ENCODE data around the gene ZBTB11. TPM values are rescaled to one million over a fixed set of nuclear protein-coding genes. Genes with fewer than 3 reads are reported as not detected.
A peak's percentile ranks its signal among the peaks of the same experiment; 100 is the strongest.

Gene ZBTB11, protein sequence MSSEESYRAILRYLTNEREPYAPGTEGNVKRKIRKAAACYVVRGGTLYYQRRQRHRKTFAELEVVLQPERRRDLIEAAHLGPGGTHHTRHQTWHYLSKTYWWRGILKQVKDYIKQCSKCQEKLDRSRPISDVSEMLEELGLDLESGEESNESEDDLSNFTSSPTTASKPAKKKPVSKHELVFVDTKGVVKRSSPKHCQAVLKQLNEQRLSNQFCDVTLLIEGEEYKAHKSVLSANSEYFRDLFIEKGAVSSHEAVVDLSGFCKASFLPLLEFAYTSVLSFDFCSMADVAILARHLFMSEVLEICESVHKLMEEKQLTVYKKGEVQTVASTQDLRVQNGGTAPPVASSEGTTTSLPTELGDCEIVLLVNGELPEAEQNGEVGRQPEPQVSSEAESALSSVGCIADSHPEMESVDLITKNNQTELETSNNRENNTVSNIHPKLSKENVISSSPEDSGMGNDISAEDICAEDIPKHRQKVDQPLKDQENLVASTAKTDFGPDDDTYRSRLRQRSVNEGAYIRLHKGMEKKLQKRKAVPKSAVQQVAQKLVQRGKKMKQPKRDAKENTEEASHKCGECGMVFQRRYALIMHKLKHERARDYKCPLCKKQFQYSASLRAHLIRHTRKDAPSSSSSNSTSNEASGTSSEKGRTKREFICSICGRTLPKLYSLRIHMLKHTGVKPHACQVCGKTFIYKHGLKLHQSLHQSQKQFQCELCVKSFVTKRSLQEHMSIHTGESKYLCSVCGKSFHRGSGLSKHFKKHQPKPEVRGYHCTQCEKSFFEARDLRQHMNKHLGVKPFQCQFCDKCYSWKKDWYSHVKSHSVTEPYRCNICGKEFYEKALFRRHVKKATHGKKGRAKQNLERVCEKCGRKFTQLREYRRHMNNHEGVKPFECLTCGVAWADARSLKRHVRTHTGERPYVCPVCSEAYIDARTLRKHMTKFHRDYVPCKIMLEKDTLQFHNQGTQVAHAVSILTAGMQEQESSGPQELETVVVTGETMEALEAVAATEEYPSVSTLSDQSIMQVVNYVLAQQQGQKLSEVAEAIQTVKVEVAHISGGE
- 10 to 100 TPM; 15.1 to 24.7 (median 19.3) TPM for total RNA-seq
- polyA plus RNA-seq: 10 to 100 TPM in 1 of 2 donors, 1 to 10 TPM in 1; 7.6 to 10.7 TPM
- long read RNA-seq, donor 1, full-length matches to known transcripts: 2 of 24 reads
- long read RNA-seq, donor 1, partial matches to known transcripts: 21 of 24 reads
- long read RNA-seq, donor 1, other reads (novel, unspliced or antisense): 1 of 24 reads
- long read RNA-seq, donor 2, full-length matches to known transcripts: 3 of 3 reads
- long read RNA-seq, donor 2, partial matches to known transcripts: 0 of 3 reads
- long read RNA-seq, donor 2, other reads (novel, unspliced or antisense): 0 of 3 reads
- long read RNA-seq, donor 3, full-length matches to known transcripts: 14 of 19 reads
- long read RNA-seq, donor 3, partial matches to known transcripts: 1 of 19 reads
- long read RNA-seq, donor 3, other reads (novel, unspliced or antisense): 4 of 19 reads

DNA sequence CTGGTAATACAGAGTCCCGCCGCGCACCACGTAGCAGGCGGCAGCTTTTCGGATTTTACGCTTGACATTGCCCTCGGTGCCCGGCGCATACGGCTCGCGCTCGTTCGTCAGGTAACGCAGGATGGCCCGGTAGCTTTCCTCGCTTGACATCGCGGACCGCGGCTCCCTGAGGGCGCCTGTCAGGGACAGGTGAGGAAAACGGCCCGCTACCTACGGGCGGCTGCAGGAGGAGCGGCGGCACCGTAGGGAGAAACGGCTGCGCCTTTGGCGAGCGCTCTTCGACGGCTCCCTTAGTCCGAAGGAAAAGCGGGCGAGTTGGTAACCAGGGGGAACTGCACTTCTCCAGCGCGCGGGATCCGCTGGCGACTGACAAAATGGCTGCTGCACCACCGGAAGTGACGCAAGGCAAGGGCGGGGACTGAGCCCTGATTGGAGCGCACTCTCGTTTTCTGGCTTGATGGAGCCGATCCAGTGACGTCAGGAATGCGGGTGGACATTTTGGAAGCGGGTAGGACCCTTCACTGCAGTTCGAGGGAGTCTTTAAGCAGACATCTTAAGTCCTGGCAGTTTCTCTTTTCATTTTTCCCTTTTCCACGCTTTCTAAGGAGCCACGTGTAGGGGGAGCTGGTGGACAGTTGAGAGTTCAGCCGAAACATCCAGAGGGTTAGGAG is at the start of gene ZBTB11:
ZBTB11 (minus strand) TSS at position 368 of the 671 bp plus-strand sequence; CDS start at position 150, 218 bp downstream.
- no peaks in the 10 kb centered on the region for H3K27me3 ChIP-seq
- no peaks in the 10 kb centered on the region for H3K9me3 ChIP-seq
- DNase-seq: peak; percentile 100
- no peak for TF ChIP-seq EP300 (IDR thresholded peaks at IDR 0.05)
- TF ChIP-seq, protein P1, sequence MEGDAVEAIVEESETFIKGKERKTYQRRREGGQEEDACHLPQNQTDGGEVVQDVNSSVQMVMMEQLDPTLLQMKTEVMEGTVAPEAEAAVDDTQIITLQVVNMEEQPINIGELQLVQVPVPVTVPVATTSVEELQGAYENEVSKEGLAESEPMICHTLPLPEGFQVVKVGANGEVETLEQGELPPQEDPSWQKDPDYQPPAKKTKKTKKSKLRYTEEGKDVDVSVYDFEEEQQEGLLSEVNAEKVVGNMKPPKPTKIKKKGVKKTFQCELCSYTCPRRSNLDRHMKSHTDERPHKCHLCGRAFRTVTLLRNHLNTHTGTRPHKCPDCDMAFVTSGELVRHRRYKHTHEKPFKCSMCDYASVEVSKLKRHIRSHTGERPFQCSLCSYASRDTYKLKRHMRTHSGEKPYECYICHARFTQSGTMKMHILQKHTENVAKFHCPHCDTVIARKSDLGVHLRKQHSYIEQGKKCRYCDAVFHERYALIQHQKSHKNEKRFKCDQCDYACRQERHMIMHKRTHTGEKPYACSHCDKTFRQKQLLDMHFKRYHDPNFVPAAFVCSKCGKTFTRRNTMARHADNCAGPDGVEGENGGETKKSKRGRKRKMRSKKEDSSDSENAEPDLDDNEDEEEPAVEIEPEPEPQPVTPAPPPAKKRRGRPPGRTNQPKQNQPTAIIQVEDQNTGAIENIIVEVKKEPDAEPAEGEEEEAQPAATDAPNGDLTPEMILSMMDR (IDR thresholded peaks at IDR 0.05): peak; percentile 45 to 63 (median 45)
- peak; percentile 93 for TF ChIP-seq POLR2A (IDR thresholded peaks at IDR 0.05)
- H3K4me3 ChIP-seq: peak within 1 kb of the TSS; percentile 83
- WGBS, 3 donors: 0 to 1% (median 0%) methylated on average over 49 to 57 of the region's 57 CpGs
- H3K4me1 ChIP-seq (ENCODE audit: insufficient read depth): peaks cover 10% of the 10 kb centered on the region
- intact Hi-C loops (cut with DNase I): loop anchor here in 1 of 4 donors (10.0 kb wide), 1 partner anchor 102 kb away; the partner anchor contains the start of gene PCNP
- no peaks in the 10 kb centered on the region for H3K36me3 ChIP-seq
- H3K27ac ChIP-seq: peak within 1 kb of the TSS; percentile 89 to 96

DNA sequence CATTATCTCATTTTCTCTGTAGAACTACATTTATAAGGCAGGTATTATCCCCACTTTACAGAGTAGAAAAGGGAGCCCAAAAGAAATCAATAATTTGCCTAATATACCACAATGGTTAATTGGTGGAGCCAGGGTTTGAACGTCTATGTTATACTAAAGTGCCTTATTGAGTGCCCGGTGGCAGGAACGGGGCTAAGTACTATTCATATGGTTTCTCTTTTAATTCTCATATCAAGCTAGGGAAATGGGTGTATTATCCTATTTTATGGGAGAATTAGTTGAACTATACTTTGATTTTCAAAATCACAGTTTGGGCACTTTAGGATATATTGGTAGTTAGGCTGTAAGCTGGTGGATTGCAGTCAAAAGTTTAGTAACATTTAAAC is 49.0 kb upstream of the ZBTB11 start:
- WGBS, 3 donors: 16 to 18% (median 17%) methylated on average over 3 of the region's 3 CpGs
- H3K27ac ChIP-seq: no peak overlapping the region

DNA sequence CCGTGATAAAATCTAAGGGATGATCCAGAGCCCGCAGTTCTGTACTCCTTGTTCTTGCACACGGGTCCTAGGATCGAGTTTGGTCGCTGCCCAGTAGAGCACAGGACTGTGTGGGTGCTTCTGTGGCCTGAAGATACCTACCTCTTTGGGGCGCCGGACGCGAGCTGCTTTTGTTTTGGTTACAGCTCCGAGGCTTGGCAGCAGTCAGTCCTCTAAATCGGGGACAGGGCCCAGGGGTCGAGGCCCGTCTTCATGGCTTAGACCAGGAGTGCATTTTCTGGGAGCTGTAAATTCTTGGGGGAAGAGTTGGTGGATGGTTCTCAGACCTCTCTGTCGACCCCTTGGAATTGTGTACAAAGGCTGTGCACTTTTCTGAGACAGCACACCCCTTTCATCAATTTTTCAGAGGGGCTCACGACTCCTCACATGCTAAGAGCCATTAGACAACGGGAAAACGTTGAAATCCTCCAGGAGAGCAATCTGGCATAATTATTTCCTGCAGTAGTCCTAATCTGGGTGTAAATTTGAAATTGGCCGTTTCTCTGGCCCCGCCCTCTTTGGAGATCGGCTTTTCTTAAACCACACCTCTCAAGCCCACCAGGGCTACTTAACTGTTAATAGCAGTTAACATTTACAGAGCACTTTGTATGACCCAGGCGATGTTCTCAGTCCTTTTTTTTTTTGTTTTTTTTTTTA is 48.4 kb upstream of the ZBTB11 start:
- no peaks in the 10 kb centered on the region for H3K9me3 ChIP-seq
- 0 to 1% (median 1%) methylated on average over 21 of the region's 21 CpGs for WGBS, 3 donors
- DNase-seq: peak in 4 of 5 donors; percentile 24 to 57 (median 52)
- TF ChIP-seq EP300 (IDR thresholded peaks at IDR 0.05): no peak
- TF ChIP-seq, protein P1 (IDR thresholded peaks at IDR 0.05): no peak
- no peak for TF ChIP-seq POLR2A (IDR thresholded peaks at IDR 0.05)
- H3K4me1 ChIP-seq (ENCODE audit: insufficient read depth): no peaks in the 10 kb centered on the region
- H3K27ac ChIP-seq: peak overlapping the region in 1 of 2 donors; percentile 65
- peak overlapping the region; percentile 74 for H3K4me3 ChIP-seq
- no peaks in the 10 kb centered on the region for H3K36me3 ChIP-seq
- intact Hi-C loops (cut with DNase I): no loop called here
- H3K27me3 ChIP-seq: no peaks in the 10 kb centered on the region

More for the DNA sequence above, 49.0 kb upstream of the ZBTB11 start:
- H3K9me3 ChIP-seq: no peaks in the 10 kb centered on the region
- H3K4me3 ChIP-seq: peak overlapping the region; percentile 74
- DNase-seq: no peak
- TF ChIP-seq, protein P1 (IDR thresholded peaks at IDR 0.05): no peak
- TF ChIP-seq EP300 (IDR thresholded peaks at IDR 0.05) (no peak), POLR2A (IDR thresholded peaks at IDR 0.05) (no peak)
- no peaks in the 10 kb centered on the region for H3K27me3 ChIP-seq
- no peaks in the 10 kb centered on the region for H3K36me3 ChIP-seq
- H3K4me1 ChIP-seq (ENCODE audit: insufficient read depth): no peaks in the 10 kb centered on the region
- intact Hi-C loops (cut with DNase I): no loop called here
